ENCODE data around the gene SAMD1. TPM values are rescaled to one million over a fixed set of nuclear protein-coding genes. Genes with fewer than 3 reads are reported as not detected.

The SAMD1 gene
- total RNA-seq, 1 experiment from 2014 or later: 56.0 TPM

GRCh38 chr19:14096272-14096992 lies 5.9 kb upstream of the SAMD1 start:
- no peak overlapping the region for H3K27ac ChIP-seq (ENCODE audit: low read depth, low read length, poor library complexity, severe bottlenecking)
- no peaks in the 10 kb centered on the region for H3K27me3 ChIP-seq (replicated peaks; ENCODE audit: insufficient read depth, low read depth, low read length, poor library complexity)
- H3K36me3 ChIP-seq (ENCODE audit: insufficient read depth, low read length, poor library complexity, severe bottlenecking): peaks cover 8% of the 10 kb centered on the region
- DNase-seq (ENCODE audit: low spot score): no peak
- TF ChIP-seq EZH2 (IDR thresholded peaks at IDR 0.05; ENCODE audit: borderline replicate concordance, low read depth, low read length, poor library complexity, severe bottlenecking): no peak
- peak; percentile 23; the same call in 1 of the 2 replicates for TF ChIP-seq CTCF (conservative IDR thresholded peaks at IDR 0.05; ENCODE audit: low read depth, low read length)
- BruUV-seq (replicated peaks): no TSS peak
- no peak overlapping the region for H3K4me3 ChIP-seq (ENCODE audit: low read depth, low read length, poor library complexity, severe bottlenecking)
- ChIA-PET CTCF (interaction anchor here (0.6 kb wide), 1 partner anchor 19 kb away, joined by 3 read pairs; no protein-coding TSS in a partner anchor), POLR2A (ENCODE audit: low non-redundant PET) (no interaction called here)
- no peaks in the 10 kb centered on the region for H3K4me1 ChIP-seq (ENCODE audit: insufficient read depth, low read length, poor library complexity, severe bottlenecking)
- H3K9me3 ChIP-seq (ENCODE audit: low read depth, low read length, poor library complexity, severe bottlenecking): peaks cover 8% of the 10 kb centered on the region
- intact Hi-C loops (cut with micrococcal nuclease; ENCODE audit: unreplicated experiment): no loop called here

GRCh38 chr19:14094854-14095253 lies 4.3 kb upstream of the SAMD1 start:
- intact Hi-C loops (cut with micrococcal nuclease; ENCODE audit: unreplicated experiment): no loop called here
- Histone ChIP-seq H3K4me3 (ENCODE audit: low read depth, low read length, poor library complexity, severe bottlenecking) (no peak overlapping the region), H3K36me3 (ENCODE audit: insufficient read depth, low read length, poor library complexity, severe bottlenecking) (peaks cover 4% of the 10 kb centered on the region), H3K27ac (ENCODE audit: low read depth, low read length, poor library complexity, severe bottlenecking) (no peak overlapping the region), H3K4me1 (ENCODE audit: insufficient read depth, low read length, poor library complexity, severe bottlenecking) (no peaks in the 10 kb centered on the region), H3K9me3 (ENCODE audit: low read depth, low read length, poor library complexity, severe bottlenecking) (peaks cover 8% of the 10 kb centered on the region), H3K27me3 (replicated peaks; ENCODE audit: insufficient read depth, low read depth, low read length, poor library complexity) (no peaks in the 10 kb centered on the region)
- no peak for TF ChIP-seq EZH2 (IDR thresholded peaks at IDR 0.05; ENCODE audit: borderline replicate concordance, low read depth, low read length, poor library complexity, severe bottlenecking)
- no peak for TF ChIP-seq CTCF (conservative IDR thresholded peaks at IDR 0.05; ENCODE audit: low read depth, low read length)
- ChIA-PET POLR2A (ENCODE audit: low non-redundant PET) (no interaction called here), CTCF (no interaction called here)
- no TSS peak for BruUV-seq (replicated peaks)
- DNase-seq (ENCODE audit: low spot score): no peak

- POLR2A ChIA-PET (ENCODE audit: low non-redundant PET): no interaction called here
- BruUV-seq (replicated peaks): no TSS peak
- CTCF ChIA-PET: no interaction called here
Observed at GRCh38 chr19:14093117-14093823, 2.7 kb upstream of the SAMD1 start.

More at GRCh38 chr19:14093117-14093823, 2.7 kb upstream of the SAMD1 start:
- H3K27me3 ChIP-seq (replicated peaks; ENCODE audit: insufficient read depth, low read depth, low read length, poor library complexity): no peaks in the 10 kb centered on the region
- peaks cover 13% of the 10 kb centered on the region for H3K36me3 ChIP-seq (ENCODE audit: insufficient read depth, low read length, poor library complexity, severe bottlenecking)
- peaks cover 8% of the 10 kb centered on the region for H3K9me3 ChIP-seq (ENCODE audit: low read depth, low read length, poor library complexity, severe bottlenecking)
- DNase-seq (ENCODE audit: low spot score): no peak
- intact Hi-C loops (cut with micrococcal nuclease; ENCODE audit: unreplicated experiment): no loop called here
- H3K4me3 ChIP-seq (ENCODE audit: low read depth, low read length, poor library complexity, severe bottlenecking): no peak overlapping the region
- no peak overlapping the region for H3K27ac ChIP-seq (ENCODE audit: low read depth, low read length, poor library complexity, severe bottlenecking)
- no peak for TF ChIP-seq EZH2 (IDR thresholded peaks at IDR 0.05; ENCODE audit: borderline replicate concordance, low read depth, low read length, poor library complexity, severe bottlenecking)
- TF ChIP-seq CTCF (conservative IDR thresholded peaks at IDR 0.05; ENCODE audit: low read depth, low read length): no peak
- no peaks in the 10 kb centered on the region for H3K4me1 ChIP-seq (ENCODE audit: insufficient read depth, low read length, poor library complexity, severe bottlenecking)
